Measurements from ENCODE around the gene GLDC. TPM values are rescaled to one million over a fixed set of nuclear protein-coding genes. Genes with fewer than 3 reads are reported as not detected.

GLDC gene
- total RNA-seq, 1 experiment from 2014 or later, result 4.0 TPM

GRCh38 chr9:6687180-6687579, 41.7 kb upstream of the GLDC start:
- no peak for TF ChIP-seq SIN3A (IDR thresholded peaks at IDR 0.05; ENCODE audit: borderline replicate concordance, insufficient read depth, low read depth, low read length)
- TF ChIP-seq REST (IDR thresholded peaks at IDR 0.05; ENCODE audit: insufficient read depth in 1 of 2, low read depth in 2 of 2, low read length in 1 of 2), result no peak
- TF ChIP-seq TCF7L2 (IDR thresholded peaks at IDR 0.05; ENCODE audit: low read depth, low read length), result no peak
- no peak for TF ChIP-seq CTCF (IDR thresholded peaks at IDR 0.05)
- TF ChIP-seq POLR2AphosphoS5 (IDR thresholded peaks at IDR 0.05; ENCODE audit: low read depth, low read length), result no peak
- H3K27me3 ChIP-seq (ENCODE audit: control insufficient read depth, insufficient read depth, low read length), result no peaks in the 10 kb centered on the region
- CTCF ChIA-PET, result no interaction called here
- BruUV-seq (replicated peaks), result no TSS peak
- no peak overlapping the region for H3K4me3 ChIP-seq (ENCODE audit: low read depth in 2 of 2, low read length in 2 of 2)
- in situ Hi-C loops (cut with HindIII; ENCODE audit: low pct_unique_long_range_greater_than_20kb, low sequenced_read_pairs) (no loop called here), intact Hi-C loops (cut with micrococcal nuclease; ENCODE audit: unreplicated experiment) (no loop called here)
- ATAC-seq (no peak), DNase-seq (ENCODE audit: low read depth, low spot score) (no peak)
- H3K9me3 ChIP-seq (ENCODE audit: control insufficient read depth, insufficient read depth, low read depth, low read length), result no peaks in the 10 kb centered on the region
- no peaks in the 10 kb centered on the region for H3K36me3 ChIP-seq (ENCODE audit: control insufficient read depth, insufficient read depth, low read length)
- POLR2A ChIA-PET, result no interaction called here
- no peak overlapping the region for H3K27ac ChIP-seq (ENCODE audit: low read length)
- no peaks in the 10 kb centered on the region for H3K4me1 ChIP-seq (ENCODE audit: control insufficient read depth, insufficient read depth, low read length)

- H3K9me3 ChIP-seq (ENCODE audit: control insufficient read depth, insufficient read depth, low read depth, low read length), result no peaks in the 10 kb centered on the region
- H3K36me3 ChIP-seq (ENCODE audit: control insufficient read depth, insufficient read depth, low read length), result no peaks in the 10 kb centered on the region
- no peak overlapping the region for H3K27ac ChIP-seq (ENCODE audit: low read length)
- CTCF ChIA-PET, result no interaction called here
- ATAC-seq (no peak), DNase-seq (ENCODE audit: low read depth, low spot score) (no peak)
- H3K4me3 ChIP-seq (ENCODE audit: low read depth in 2 of 2, low read length in 2 of 2), result no peak overlapping the region
- no TSS peak for BruUV-seq (replicated peaks)
- POLR2A ChIA-PET, result no interaction called here
- intact Hi-C loops (cut with micrococcal nuclease; ENCODE audit: unreplicated experiment) (no loop called here), in situ Hi-C loops (cut with HindIII; ENCODE audit: low pct_unique_long_range_greater_than_20kb, low sequenced_read_pairs) (no loop called here)
- TF ChIP-seq CTCF (IDR thresholded peaks at IDR 0.05) (peak; percentile 23; the same call in 1 of the 2 replicates), SIN3A (IDR thresholded peaks at IDR 0.05; ENCODE audit: borderline replicate concordance, insufficient read depth, low read depth, low read length) (no peak)
- H3K27me3 ChIP-seq (ENCODE audit: control insufficient read depth, insufficient read depth, low read length), result no peaks in the 10 kb centered on the region
- no peaks in the 10 kb centered on the region for H3K4me1 ChIP-seq (ENCODE audit: control insufficient read depth, insufficient read depth, low read length)
These were observed 40.9 kb upstream of the GLDC start for GRCh38 chr9:6686396-6686795.

All from Panc1 (cell line).